ENCODE results near the gene GZMM. TPM values are rescaled to one million over a fixed set of nuclear protein-coding genes. Genes with fewer than 3 reads are reported as not detected.
A peak's percentile ranks its signal among the peaks of the same experiment; 100 is the strongest.

GZMM gene
- total and polyA plus RNA-seq, 2 of the 13 experiments (the other 11 are each of a cell fraction or from before 2014, with no cell fraction given): 0.07 TPM; not detected in 1

DNA sequence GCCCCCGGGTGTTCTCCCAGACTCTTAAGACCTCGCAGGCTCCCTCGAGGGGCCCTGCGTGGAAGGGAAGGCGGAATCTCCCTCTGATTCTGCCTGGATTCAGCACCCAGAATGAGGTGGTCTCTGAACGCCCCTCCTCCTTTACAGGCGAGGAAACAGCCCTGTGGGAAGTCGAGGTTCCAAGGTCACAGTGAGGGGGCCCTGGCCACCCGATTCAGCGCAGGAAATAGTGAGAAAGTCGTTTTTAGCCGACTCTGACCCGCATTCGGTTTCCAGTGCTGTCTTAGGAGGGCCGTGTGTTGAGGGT, 29.6 kb downstream of the GZMM start (continued):
- peak; percentile 1 for TF ChIP-seq ZNF883 (CRISPR knock-in tag; IDR thresholded peaks at IDR 0.05; ENCODE audit: not compliant biosample characterization)
- no peak for TF ChIP-seq NR2F2 (IDR thresholded peaks at IDR 0.05; ENCODE audit: borderline replicate concordance, low read depth)
- 0 out of 2 replicates have a peak, but pooled peaks have one; percentile 4 for TF ChIP-seq ZNF691 (CRISPR knock-in tag; IDR thresholded peaks at IDR 0.05; ENCODE audit: borderline replicate concordance, low read depth)
- TF ChIP-seq ATF7-NPFF (CRISPR knock-in tag; IDR thresholded peaks at IDR 0.05; ENCODE audit: low read depth): 0 out of 2 replicates have a peak, but pooled peaks have one; percentile 13
- TF ChIP-seq ZNF782 (CRISPR knock-in tag; IDR thresholded peaks at IDR 0.05; ENCODE audit: borderline replicate concordance): no peak
- TF ChIP-seq NFKBIZ (CRISPR knock-in tag; IDR thresholded peaks at IDR 0.05): no peak
- 0 out of 2 replicates have a peak, but pooled peaks have one; percentile 5 for TF ChIP-seq HDAC1 (CRISPR knock-in tag; IDR thresholded peaks at IDR 0.05)
- TF ChIP-seq ZNF230 (CRISPR knock-in tag; IDR thresholded peaks at IDR 0.05): 0 out of 2 replicates have a peak, but pooled peaks have one; percentile 23
- TF ChIP-seq ZNF790 (CRISPR knock-in tag; IDR thresholded peaks at IDR 0.05; ENCODE audit: borderline replicate concordance): no peak

DNA sequence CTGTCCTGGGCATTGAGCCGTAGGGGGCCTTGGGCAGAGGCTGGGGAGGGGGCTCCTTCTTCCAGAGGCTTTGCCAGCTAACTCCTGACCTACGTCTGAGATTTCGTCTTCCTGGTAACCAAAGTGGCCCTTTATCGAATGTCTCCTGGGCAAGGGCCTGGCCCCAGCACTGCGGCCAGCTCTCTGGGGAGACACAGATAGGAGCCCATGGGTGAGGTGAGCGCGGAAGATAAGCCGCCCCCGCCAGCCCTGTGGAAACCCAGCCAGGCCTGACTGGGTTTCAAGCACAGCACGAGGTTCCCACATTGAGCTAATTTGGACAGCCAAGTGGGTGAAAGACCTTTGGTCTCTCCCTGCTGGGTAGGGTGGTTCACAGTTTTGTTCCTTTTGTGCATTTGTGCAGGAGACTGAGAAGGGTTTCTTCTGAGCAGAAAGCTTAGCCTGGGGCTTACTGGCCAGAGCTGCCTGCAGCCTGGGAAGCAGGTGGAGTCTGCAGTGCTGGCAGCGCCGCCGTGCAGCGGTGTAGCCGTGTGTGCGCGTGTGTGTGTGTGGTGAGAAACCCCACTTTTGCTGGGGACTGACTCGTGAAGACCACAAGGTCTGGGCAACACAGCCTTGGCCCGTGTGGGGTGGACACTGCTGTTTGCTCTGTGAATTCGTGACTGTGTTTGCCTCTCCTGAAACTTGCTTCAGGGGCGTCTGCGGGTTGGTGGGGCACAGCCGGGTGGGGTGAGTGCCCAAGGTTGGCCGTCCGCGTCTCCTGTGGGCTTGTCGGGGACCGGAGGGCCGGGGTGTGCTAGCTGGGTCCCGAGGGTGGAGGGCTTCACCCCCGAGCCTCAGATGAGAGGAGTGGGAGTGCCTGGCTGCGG, 31.0 kb downstream of the GZMM start:
- no TSS peak for BruUV-seq (replicated peaks)
- ChIA-PET CTCF (ENCODE audit: low intra/inter-chr PET ratio, low total read pairs) (interaction anchor here (1.1 kb wide), 1 partner anchor 13 kb away, joined by 3 read pairs; no protein-coding TSS in a partner anchor), POLR2A (interaction anchor here (0.6 to 3.1 kb wide), 10 partner anchors 9 to 165 kb away, joined by 3 to 17 read pairs (median 5); no protein-coding TSS in a partner anchor)
- intact Hi-C loops (cut with micrococcal nuclease; ENCODE audit: unreplicated experiment) (no loop called here), in situ Hi-C loops (cut with HindIII; ENCODE audit: extremely low pct_ligation_motif_present, low pct_unique_long_range_greater_than_20kb) (no loop called here)
- Histone ChIP-seq H2AFZ (ENCODE audit: low read length) (no peak overlapping the region), H3K4me3 (replicated peaks in 1 of 3; ENCODE audit: insufficient read depth in 1 of 3, low read depth in 2 of 3, low read length in 3 of 3) (peak overlapping the region; percentile 90 to 99 (median 96)), H3K36me3 (replicated peaks in 1 of 2; ENCODE audit: control insufficient read depth in 1 of 2, insufficient read depth in 2 of 2, low read length in 2 of 2) (peaks cover 16% of the 10 kb centered on the region in 2 experiments; a peak in 4 of 5 replicates), H3K27ac (ENCODE audit: extremely low read length, insufficient read depth, low read length) (peak overlapping the region; percentile 61), H3K27me3 (ENCODE audit: control insufficient read depth in 1 of 2, insufficient read depth in 2 of 2, low read length in 2 of 2) (no peaks in the 10 kb centered on the region; a peak in 1 of 5 replicates), H3K9me3 (ENCODE audit: low read length) (no peaks in the 10 kb centered on the region), H3K4me2 (ENCODE audit: low read depth, low read length) (peak overlapping the region; percentile 93), H3K79me2 (ENCODE audit: insufficient read depth, low read length) (peaks cover 73% of the 10 kb centered on the region), H3K4me1 (ENCODE audit: insufficient read depth, low read length) (peaks cover 21% of the 10 kb centered on the region), H4K20me1 (ENCODE audit: insufficient read depth, low read length) (peaks cover 66% of the 10 kb centered on the region), H3K9ac (ENCODE audit: insufficient read depth, low read depth, low read length) (peak overlapping the region; percentile 76)
- FAIRE-seq (peak; percentile 52), DNase-seq (ENCODE audit: low spot score) (peak; percentile 35), ATAC-seq (peak; percentile 36)
- WGBS (ENCODE audit: low lambda C conversion rate): 5% methylated on average over 18 of the region's 32 CpGs
- TF ChIP-seq, protein P1, sequence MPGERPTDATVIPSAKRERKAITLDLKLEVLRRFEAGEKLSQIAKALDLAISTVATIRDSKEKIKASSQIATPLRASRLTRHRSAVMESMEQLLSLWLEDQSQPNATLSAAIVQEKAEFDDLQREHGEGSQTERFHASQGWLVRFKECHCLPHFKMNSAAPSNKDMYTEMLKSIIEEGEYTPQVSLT (CRISPR knock-in tag; IDR thresholded peaks at IDR 0.05; ENCODE audit: borderline replicate concordance, low read depth): no peak
- TF ChIP-seq MYC (CRISPR knock-in tag; IDR thresholded peaks at IDR 0.05; ENCODE audit: borderline replicate concordance): peak; percentile 61; the same call in 1 of the 2 replicates
- TF ChIP-seq RBFOX2 (IDR thresholded peaks at IDR 0.05; ENCODE audit: low read depth, low read length): no peak
- no peak for TF ChIP-seq MTA3 (CRISPR knock-in tag; IDR thresholded peaks at IDR 0.05)
- no peak for TF ChIP-seq ZNF780A (CRISPR knock-in tag; IDR thresholded peaks at IDR 0.05)
- TF ChIP-seq IRF1 (CRISPR knock-in tag; IDR thresholded peaks at IDR 0.05; ENCODE audit: low read depth): no peak
- TF ChIP-seq PHF21A (CRISPR knock-in tag; IDR thresholded peaks at IDR 0.05): 0 out of 2 replicates have a peak, but pooled peaks have one; percentile 22
- TF ChIP-seq HOXA5 (CRISPR knock-in tag; IDR thresholded peaks at IDR 0.05): 0 out of 2 replicates have a peak, but pooled peaks have one; percentile 6

Measured in HepG2 (cell line).